Uterus (tissue), 2 donors: Measurements from ENCODE around the gene ATAD1.
"Not testable (repeated sequence)": the region's sequence is repeated elsewhere in the genome, so short reads cannot be mapped to it uniquely, and the experiment has no call there.

Experiments
- CTCF ChIP-seq, 4 experiments: fragments of 200-600 bp in 2 of 4; fragments of 450-650 bp in 2 of 4; sonication (generic) in 2 of 4; IDR thresholded peaks; one replicate each; pipeline ENCODE4 v1.5.1; 2016 to 2019; ENCODE audit warnings: antibody characterized with exemption in 4 of 4, mild to moderate bottlenecking in 2 of 4, moderate library complexity in 1 of 4
- POLR2A ChIP-seq, 2 donors: fragments of 450-650 bp; IDR thresholded peaks; one replicate each; pipeline ENCODE4 v1.6.1; 2016; ENCODE audit warnings: antibody characterized with exemption in 2 of 2, mild to moderate bottlenecking in 1 of 2, moderate library complexity in 1 of 2

GRCh38 chr10:87738253-87738652 is 79.8 kb downstream of the ATAD1 start:
- TF ChIP-seq CTCF, POLR2A (IDR thresholded peaks at IDR 0.05): not testable (repeated sequence)
